NCI-H345 treated with DMSO at 0.1 percent for 48 hours (cell line): ENCODE results near the gene GGT7.

Experiments
- DNase-seq: peaks from one replicate; lab custom pipeline; 2025; ENCODE audit not compliant: unreplicated experiment; lab: John Stamatoyannopoulos, UW

The GGT7 gene

GRCh38 chr20:34797012-34797995 lies 75.4 kb downstream of the GGT7 start:
- DNase-seq: no peak
